SK-N-MC (cell line): ENCODE data around the gene TXLNG.
A peak's percentile ranks its signal among the peaks of the same experiment; 100 is the strongest.

Experiments used
- DNase-seq: peaks from one replicate; pipeline ENCODE4 v3.0.0-alpha.2; 2011; ENCODE audit warnings: low read depth, low spot score
- H3K27ac ChIP-seq: fragments of 200-600 bp; sonication (generic); 2 replicates; pipeline ENCODE4 v1.5.1; 2016; ENCODE audit warnings: mixed run types
- H3K36me3 ChIP-seq: fragments of 200-600 bp; sonication (generic); 2 replicates; pipeline ENCODE4 v1.6.1; 2017; ENCODE audit warnings: antibody characterized with exemption, low read length, mixed read lengths; ENCODE audit not compliant: insufficient read depth
- H3K4me3 ChIP-seq: fragments of 200-600 bp; sonication (generic); 2 replicates; pipeline ENCODE4 v1.5.1; 2016
- H3K9ac ChIP-seq: fragments of 200-600 bp; sonication (generic); 2 replicates; pipeline ENCODE4 v1.8.0; 2017; ENCODE audit warnings: mixed run types, mixed read lengths; ENCODE audit not compliant: insufficient read length
- H3K9me3 ChIP-seq: fragments of 200-600 bp; sonication (generic); 2 replicates; pipeline ENCODE4 v1.6.1; 2017; ENCODE audit warnings: low read depth, mild to moderate bottlenecking, antibody characterized with exemption, low read length, moderate library complexity, mixed read lengths
- EZH2 ChIP-seq: fragments of 200-600 bp; sonication (generic); IDR thresholded peaks from one replicate; pipeline ENCODE4 v1.6.1; 2017; ENCODE audit warnings: antibody characterized with exemption
- FOXP2 ChIP-seq: optimal IDR thresholded peaks from 2 replicates; pipeline ENCODE3; 2011; ENCODE audit warnings: mild to moderate bottlenecking, moderate library complexity; ENCODE audit not compliant: insufficient read depth; ENCODE audit errors: extremely low read length, control extremely low read depth
- POLR2AphosphoS5 ChIP-seq: IDR thresholded peaks from 2 replicates; pipeline ENCODE4 v1.6.1; 2012; ENCODE audit warnings: mild to moderate bottlenecking, low read depth, low read length, borderline replicate concordance

TXLNG gene

DNA sequence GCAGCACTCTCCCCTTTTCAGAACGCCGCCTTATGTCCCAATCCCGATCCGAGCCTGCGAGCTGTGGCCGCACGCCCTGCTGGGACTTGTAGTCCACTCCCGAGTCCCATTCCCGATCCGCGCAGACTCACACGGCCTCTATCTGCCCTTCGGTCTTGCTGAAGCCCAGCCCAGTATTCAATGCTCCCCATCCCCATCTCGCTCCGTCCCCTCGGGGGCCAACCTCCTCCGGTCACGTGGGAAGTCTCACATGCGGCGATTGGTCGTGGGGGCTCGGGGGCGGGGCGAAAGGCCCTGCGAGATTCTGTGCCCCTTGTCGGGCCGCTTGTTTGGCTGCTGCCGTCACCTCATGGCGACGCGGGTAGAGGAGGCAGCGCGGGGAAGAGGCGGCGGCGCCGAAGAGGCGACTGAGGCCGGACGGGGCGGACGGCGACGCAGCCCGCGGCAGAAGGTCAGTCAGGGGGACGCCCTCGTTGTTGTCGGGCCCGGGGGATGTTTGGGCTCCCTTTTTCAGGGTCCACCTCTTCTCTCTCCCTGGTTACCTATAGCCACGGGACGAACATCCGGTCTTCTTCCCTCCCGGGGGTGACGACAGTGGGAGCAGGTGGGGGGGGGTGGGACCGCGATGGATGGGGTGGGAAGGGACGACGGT is at the start of gene TXLNG:
Gene TXLNG (plus strand): TSS at position 328 of the 652 bp plus-strand sequence. CDS start 22 bp downstream, at position 350.
- DNase-seq = peak; percentile 94
- Histone ChIP-seq H3K27ac (peak within 1 kb of the TSS; percentile 60; the same call in 1 of the 2 replicates), H3K4me3 (peak within 1 kb of the TSS; percentile 87), H3K9me3 (no peaks in the 10 kb centered on the region), H3K36me3 (peaks cover 11% of the 10 kb centered on the region; the same call in 1 of the 2 replicates), H3K9ac (peak within 1 kb of the TSS; percentile 82)
- TF ChIP-seq POLR2AphosphoS5 (peak; percentile 93), EZH2 (no peak)

DNA sequence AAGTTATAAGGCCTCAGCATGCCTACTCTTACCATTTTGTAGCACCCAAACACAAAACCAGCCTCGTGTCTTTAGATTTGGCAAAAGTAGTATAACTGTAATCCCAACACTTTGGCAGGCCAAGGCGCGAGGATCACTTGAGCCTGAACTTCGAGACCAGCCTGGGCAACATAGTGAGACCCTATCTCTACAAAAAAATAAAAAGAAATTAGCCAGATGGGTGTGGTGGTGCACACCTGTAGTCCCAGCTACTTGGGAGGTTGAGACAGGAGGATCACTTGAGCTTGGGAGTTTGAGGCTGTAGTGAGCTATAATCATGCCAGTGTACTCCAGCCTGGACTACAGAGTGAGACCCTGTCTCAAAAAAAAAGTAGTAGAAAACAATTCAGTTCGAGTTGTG is 49.2 kb upstream of the TXLNG start:
- Histone ChIP-seq H3K36me3 (peaks cover 13% of the 10 kb centered on the region), H3K9me3 (no peaks in the 10 kb centered on the region), H3K4me3 (no peak overlapping the region), H3K27ac (no peak overlapping the region), H3K9ac (no peak overlapping the region)
- no peak for TF ChIP-seq POLR2AphosphoS5
- TF ChIP-seq EZH2 = no peak
- TF ChIP-seq FOXP2 = no peak
- no peak for DNase-seq

DNA sequence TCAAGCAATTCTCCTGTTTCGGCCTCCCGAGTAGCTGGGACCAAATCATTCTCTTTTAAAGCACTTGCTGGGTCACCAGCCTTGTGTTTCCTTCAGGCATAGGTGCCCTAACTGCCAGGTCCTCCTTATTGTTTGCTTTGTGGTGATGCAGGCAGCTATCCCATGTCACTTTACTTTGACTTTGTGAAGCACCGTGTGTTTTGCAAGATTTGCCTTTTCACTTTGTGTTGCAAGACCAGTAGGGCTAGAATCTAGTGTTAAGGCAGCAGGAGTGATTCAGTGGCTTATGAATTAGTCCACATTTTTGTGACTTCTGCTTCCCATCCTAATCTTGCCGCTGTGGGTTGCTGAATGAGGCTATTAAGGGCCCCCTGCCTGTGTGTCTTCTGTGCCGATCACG is 46.7 kb upstream of the TXLNG start:
- Histone ChIP-seq H3K36me3 (peaks cover 21% of the 10 kb centered on the region), H3K27ac (no peak overlapping the region), H3K9ac (no peak overlapping the region), H3K9me3 (no peaks in the 10 kb centered on the region), H3K4me3 (no peak overlapping the region)
- no peak for DNase-seq
- TF ChIP-seq EZH2 (no peak), FOXP2 (no peak), POLR2AphosphoS5 (no peak)

DNA sequence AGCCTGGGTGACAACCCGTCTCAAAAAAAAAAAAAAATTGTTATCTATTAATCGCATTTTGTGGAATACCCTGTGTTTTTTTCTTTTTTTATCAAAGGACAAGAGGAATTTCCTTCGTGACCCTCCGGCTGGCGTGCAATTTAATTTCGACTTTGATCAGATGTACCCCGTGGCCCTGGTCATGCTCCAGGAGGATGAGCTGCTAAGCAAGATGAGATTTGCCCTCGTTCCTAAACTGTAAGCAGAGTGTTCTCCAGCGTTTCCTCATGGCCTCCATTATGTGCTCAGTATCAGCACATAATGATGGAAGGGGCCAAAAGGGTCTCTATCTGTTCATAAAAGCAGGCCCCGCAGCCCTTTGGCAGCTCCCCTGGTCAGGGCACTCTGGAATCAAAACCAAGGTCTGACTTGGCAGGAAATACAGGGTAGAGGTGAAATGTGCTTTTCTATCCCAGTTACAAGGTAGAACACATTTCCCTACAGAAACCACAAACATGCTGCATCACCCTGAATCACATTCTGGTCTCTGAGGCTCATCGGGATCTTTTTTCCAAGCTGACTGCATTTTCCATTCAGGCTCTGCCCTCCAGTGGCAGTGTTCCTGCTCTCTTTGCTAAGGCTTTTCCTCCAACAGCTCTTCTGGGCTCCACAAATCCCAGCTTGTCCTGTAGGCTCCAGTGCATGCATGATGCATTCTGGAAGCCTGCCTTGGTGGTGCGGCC is 42.5 kb upstream of the TXLNG start:
- Histone ChIP-seq H3K27ac (no peak overlapping the region), H3K9ac (no peak overlapping the region), H3K9me3 (no peaks in the 10 kb centered on the region), H3K36me3 (peaks cover 18% of the 10 kb centered on the region; the same call in 1 of the 2 replicates), H3K4me3 (no peak overlapping the region)
- TF ChIP-seq FOXP2 = no peak
- TF ChIP-seq POLR2AphosphoS5 = no peak
- TF ChIP-seq EZH2 = no peak
- no peak for DNase-seq

DNA sequence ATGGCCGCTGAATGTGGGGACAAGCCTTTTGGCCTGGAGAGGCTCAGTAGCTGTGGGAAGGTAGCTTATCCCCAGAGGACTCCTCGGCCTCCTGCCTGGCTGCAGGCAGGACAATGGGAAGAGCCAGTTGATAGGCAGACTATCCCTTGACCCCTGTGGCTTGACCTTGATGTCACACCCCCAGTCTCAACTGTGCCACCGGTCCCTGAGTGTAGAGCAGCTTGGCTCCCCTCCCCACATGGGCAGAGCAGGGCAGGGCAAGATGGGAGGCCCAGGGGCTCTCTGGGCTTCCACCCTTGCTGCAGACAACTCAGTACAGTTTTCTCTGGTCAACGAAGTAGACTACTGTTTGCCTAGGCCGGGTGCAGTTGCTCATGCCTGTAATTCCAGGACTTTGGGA is 41.2 kb upstream of the TXLNG start:
- Histone ChIP-seq H3K36me3 (peaks cover 21% of the 10 kb centered on the region; the same call in 1 of the 2 replicates), H3K4me3 (no peak overlapping the region), H3K27ac (no peak overlapping the region), H3K9ac (no peak overlapping the region), H3K9me3 (no peaks in the 10 kb centered on the region)
- no peak for TF ChIP-seq POLR2AphosphoS5
- no peak for TF ChIP-seq EZH2
- TF ChIP-seq FOXP2 = no peak
- DNase-seq = no peak

DNA sequence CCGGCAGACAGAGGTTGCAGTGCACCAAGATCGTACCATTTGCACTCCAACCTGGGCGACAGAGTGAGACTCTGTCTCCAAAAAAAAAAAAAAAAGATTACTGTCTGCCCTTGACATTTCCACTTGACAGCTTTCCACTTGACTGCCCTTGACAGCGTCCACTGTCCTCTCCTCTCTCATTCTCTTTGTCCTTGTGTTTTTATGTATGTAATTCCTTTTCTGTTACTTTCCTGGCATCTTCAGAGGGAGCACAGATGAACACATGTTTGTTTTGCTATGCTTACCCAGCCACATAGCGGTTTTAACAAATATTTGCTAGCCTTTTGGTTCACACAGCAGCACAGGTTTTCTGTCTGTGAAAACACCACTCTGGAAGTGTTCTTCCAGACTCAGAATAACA is 40.6 kb upstream of the TXLNG start:
- no peak overlapping the region for H3K4me3 ChIP-seq
- H3K27ac ChIP-seq = no peak overlapping the region
- no peaks in the 10 kb centered on the region for H3K9me3 ChIP-seq
- H3K9ac ChIP-seq = no peak overlapping the region
- no peak for DNase-seq
- H3K36me3 ChIP-seq = peaks cover 21% of the 10 kb centered on the region; the same call in 1 of the 2 replicates
- TF ChIP-seq FOXP2 (no peak), EZH2 (no peak), POLR2AphosphoS5 (no peak)

DNA sequence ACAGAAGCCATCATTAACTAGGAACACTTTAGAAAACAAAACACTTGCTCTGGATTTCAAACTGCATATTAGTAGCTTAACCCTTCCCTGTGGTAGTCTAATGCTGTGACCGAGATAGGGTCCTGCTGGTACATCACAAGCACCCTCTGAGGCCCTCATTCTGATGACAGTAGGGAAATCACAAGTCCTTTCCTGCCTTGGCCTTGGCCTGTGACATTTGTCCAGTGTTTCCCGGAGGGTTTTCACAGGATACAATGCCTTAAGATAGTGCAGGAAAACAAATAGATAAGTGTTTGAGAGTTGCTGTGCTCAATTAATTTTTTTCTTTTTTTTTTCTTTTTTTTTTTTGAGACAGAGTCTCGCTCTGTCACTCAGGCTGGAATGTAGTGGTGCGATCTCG is 37.8 kb upstream of the TXLNG start:
- Histone ChIP-seq H3K27ac (no peak overlapping the region), H3K9me3 (no peaks in the 10 kb centered on the region), H3K9ac (no peak overlapping the region), H3K4me3 (no peak overlapping the region), H3K36me3 (peaks cover 21% of the 10 kb centered on the region; the same call in 1 of the 2 replicates)
- no peak for TF ChIP-seq POLR2AphosphoS5
- TF ChIP-seq EZH2 = no peak
- no peak for DNase-seq

DNA sequence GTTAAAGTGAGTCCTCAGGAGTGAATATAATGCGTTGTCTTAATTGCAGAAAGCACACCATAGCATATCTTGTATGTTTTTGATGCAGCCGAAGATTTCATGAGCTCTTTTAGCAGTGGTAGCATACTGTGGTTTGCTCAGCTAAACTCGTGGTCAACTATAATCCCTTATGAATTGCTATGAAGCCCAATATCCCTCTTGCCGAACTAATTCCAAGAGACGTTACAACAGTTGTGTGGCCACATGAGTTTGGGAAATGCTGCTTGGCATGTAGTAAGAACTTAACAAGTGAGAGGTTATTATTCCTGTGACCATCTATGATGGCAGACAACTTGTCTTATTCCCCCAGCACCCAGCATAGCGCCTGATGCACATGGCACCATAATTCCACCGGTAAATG is 36.1 kb upstream of the TXLNG start:
- no peaks in the 10 kb centered on the region for H3K9me3 ChIP-seq
- H3K27ac ChIP-seq = no peak overlapping the region
- DNase-seq = no peak
- H3K36me3 ChIP-seq = peaks cover 22% of the 10 kb centered on the region
- H3K4me3 ChIP-seq = no peak overlapping the region
- TF ChIP-seq POLR2AphosphoS5 (no peak), FOXP2 (no peak), EZH2 (no peak)
- H3K9ac ChIP-seq = no peak overlapping the region
